Measurements from ENCODE around the gene BRICD5.

Gene BRICD5

GRCh38 chr16:2237102-2237482 lies 26.4 kb upstream of the BRICD5 start:
- FAIRE-seq = no peak

GRCh38 chr16:2236337-2237101 lies 25.9 kb upstream of the BRICD5 start, which contains the start of gene DNASE1L2:
Gene DNASE1L2 (plus strand): TSS chr16:2236444. CDS start chr16:2236817, 373 bp downstream.
- FAIRE-seq = no peak

GRCh38 chr16:2235695-2236336 lies 25.2 kb upstream of the BRICD5 start:
- FAIRE-seq = no peak

DNA sequence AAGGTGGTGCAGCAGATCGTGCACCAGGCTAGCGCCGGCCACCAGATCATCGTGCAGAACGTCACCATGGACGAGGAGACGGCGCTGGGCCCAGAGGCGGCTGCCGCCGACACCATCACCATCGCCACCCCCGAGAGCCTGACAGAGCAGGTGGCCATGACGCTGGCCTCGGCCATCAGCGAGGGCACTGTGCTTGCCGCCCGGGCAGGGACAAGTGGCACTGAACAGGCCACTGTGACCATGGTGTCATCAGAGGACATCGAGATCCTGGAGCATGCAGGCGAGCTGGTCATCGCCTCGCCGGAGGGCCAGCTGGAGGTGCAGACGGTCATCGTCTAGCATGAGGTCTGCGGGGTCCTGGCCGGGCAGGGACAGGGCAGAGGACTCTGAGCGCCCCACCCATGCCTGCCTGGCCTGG lies 24.6 kb upstream of the BRICD5 start:
- no peak for FAIRE-seq

- FAIRE-seq = no peak
These were observed 24.1 kb upstream of the BRICD5 start for GRCh38 chr16:2234813-2235170.

DNA sequence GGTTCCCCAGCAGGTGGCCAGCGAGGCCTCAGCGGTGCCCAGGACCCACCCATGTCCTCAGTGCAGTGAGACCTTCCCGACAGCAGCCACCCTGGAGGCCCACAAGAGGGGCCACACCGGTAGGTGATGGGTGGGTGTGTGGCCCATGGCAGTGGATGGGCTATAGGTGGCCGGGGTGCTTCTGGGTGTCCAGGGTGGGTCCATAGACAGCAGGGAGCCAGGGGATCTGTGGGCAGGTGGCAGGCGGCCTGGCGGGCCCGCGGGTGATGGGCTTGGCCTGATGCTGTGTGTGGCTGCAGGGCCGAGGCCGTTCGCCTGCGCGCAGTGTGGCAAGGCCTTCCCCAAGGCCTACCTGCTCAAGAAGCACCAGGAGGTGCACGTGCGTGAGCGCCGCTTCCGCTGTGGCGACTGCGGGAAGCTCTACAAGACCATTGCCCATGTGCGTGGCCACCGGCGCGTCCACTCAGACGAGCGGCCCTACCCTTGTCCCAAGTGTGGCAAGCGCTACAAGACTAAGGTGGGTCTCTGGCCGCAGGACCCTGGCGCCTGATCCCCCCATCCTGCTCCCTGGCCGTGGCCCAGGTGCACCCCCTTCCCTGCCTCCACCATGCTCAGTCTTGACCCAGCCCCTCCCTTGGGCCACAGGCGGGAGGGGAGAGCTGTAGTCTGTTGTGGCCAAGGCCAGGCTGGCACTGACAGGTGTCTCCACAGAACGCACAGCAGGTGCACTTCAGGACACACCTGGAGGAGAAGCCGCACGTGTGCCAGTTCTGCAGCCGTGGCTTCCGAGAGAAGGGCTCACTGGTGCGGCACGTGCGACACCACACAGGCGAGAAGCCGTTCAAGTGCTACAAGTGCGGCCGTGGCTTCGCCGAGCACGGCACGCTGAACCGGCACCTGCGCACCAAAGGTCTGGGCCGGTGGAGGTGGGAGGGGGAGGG lies 23.5 kb upstream of the BRICD5 start:
- no peak for FAIRE-seq

DNA sequence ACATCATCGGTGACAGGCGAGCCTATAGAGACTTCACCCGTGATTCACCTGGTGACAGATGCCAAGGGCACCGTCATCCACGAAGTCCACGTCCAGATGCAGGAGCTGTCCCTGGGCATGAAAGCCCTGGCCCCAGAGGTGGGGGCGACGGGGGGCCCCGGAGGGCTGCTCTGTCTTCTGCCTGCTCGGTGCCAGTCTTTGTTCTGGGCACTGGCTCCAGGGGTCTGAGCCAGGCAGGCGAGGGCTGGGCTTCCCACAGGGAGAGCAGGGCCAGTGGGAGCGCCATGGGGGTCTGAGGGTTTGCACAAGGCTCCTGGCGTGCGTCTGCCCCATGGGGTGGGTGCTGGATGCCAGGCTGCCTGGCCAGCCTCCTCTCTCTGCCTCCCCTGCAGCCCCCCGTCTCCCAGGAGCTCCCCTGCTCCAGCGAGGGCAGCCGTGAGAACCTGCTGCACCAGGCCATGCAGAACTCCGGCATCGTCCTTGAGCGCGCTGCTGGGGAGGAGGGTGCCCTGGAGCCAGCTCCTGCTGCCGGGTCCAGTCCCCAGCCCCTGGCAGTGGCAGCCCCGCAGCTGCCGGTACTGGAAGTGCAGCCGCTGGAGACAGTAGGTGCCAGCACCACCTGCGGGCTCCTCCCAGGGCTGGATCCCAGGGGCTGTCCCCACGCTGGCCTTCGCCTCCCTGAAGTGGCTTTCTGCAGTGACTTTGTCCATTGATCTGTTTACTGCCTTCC lies 22.5 kb upstream of the BRICD5 start:
- no peak for FAIRE-seq

GRCh38 chr16:2232094-2232990 lies 21.7 kb upstream of the BRICD5 start:
- FAIRE-seq = no peak

DNA sequence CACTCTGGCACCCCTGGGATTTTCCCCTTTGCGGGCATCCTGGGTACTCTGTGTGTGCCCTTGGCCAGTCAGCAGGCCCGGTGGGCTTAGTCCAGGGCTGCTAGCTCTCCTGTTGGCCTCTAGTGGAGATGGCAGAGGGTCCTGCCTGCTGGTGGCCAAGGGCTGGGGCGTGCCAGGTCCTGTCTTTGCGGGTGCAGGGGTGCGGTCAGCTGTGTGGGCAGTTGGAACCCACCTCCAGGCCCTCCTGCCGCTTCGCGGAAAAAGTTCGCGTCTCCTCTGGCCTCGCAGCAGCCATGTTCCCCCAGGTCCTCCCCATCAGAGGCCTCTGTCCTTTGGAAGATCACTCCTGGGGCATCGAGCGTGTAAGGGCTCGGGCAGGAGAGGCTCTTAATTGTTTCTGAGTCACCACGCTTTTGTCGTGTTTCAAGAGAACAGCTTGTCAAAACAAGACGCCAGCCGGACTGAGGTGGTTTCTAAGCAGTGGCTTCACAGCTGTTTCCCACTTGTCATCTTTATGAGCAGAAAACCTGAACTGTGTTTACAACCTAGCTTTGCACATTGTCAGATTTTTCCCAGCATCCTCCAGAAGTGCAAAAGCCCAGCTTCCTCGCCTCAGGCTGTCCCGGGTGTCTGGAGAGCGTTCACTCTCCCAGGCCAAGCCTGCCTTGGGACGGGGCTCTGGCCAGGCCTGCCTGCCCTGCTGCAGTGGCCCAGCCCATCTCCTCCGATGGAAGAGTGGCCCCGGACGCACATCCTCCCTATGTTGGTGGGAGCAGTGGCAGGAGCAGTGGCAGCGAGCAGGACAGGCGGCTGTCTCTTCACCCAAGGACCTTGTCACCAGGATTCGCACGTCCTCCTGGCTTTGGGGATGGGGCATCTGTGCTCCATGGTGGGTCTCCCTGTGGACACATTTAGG lies 20.6 kb upstream of the BRICD5 start:
- FAIRE-seq = no peak

DNA sequence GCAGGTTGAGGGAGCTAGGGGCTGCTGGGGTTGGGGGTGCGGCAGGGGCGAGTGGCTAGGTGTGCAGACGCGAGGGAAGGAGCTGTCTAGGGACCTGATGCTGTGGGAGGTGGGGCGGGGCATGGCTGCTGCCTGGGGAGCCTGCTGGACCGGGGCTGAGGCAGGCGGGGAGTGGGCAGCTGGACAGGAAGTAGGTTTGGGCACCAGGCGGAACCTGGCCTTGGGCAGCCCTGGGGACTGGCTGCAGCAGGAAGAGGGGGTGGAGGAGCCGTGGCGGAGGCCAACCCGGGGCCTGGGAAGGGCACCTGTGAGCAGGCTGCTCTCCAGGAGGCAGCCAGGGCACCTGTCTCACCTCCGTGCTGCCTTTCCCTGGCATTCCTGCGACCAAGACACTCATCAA lies 19.7 kb upstream of the BRICD5 start:
- FAIRE-seq = no peak

DNA sequence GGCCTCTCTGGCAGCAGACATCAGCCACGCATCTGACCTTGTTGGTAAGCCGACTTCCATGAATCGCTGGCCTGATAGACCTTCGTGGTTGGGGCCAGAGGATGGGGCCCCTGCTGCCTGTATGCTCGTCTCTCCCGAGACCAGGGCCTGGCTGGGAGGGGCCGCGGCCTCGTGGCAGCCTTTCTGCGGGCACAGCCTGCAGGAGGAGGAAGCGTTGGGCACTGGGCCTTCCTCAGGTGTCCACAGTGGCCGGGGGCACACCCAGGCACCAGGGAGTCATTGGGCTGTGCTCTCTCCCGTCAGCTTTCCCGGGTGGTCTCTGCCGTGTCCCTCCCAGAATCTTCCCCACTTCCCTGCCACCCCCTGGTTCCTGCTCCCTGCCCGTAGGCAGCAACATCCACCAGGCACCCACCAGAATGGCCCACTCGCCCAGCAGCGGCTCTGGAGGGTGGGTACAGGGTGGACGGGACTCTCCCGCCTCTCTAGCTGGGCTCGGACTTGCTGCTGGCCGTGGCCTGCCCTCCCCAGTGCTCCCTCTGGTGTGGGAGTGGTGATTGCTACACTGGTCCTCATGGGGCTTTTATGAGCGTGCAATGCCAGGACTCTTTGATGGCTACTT lies 19.1 kb upstream of the BRICD5 start:
- FAIRE-seq = no peak

DNA sequence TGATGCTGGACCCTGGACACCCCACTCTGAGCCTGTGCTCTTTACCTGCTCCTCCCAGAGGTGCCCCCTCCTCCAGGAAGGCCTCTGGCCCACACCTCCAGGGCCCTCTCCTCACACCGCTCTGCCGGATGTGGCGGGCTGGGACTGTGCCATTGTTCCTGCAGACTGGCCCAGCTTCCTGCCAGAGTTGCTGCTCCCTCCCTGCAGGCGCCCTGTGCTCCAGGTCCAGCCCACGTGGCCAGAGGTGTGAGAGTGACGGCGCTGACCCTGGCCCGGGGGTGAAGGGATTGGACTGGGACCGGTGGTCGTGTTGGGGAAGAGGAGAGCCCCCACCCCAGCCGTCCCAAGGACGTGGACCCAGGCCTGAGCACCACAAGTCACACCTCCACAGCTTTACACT lies 18.4 kb upstream of the BRICD5 start:
- FAIRE-seq = no peak

DNA sequence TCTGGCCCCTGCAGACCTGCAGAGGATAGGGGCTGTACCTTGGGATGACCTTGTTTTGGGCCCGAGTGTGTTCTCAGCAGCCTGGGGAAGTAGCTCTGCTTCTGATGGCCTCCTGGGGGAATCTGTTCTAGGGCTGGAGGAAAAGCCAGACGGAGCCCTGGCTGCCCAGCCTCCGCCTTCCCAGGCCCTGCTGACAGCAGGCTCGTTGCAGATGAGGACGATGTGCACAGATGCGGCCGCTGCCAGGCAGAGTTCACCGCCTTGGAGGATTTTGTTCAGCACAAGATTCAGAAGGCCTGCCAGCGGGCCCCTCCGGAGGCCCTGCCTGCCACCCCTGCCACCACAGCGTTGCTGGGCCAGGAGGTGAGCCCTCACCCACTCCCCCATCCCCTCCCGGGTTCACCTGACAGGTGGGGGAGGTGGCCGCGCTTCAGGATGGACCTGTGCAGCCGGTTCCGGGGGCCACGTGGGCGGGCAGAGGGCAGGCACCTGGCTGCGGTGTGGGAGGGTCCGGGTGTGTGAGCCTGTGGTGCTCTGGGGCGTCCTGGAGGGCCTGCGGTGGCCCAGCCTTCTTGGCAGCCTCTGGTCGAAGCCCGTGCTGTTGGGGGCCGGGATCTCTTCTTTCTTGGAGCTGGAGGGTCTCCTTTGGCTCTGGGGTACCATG lies 17.6 kb upstream of the BRICD5 start:
- FAIRE-seq = no peak

GRCh38 chr16:2226918-2227317 lies 16.3 kb upstream of the BRICD5 start:
- no peak for FAIRE-seq

DNA sequence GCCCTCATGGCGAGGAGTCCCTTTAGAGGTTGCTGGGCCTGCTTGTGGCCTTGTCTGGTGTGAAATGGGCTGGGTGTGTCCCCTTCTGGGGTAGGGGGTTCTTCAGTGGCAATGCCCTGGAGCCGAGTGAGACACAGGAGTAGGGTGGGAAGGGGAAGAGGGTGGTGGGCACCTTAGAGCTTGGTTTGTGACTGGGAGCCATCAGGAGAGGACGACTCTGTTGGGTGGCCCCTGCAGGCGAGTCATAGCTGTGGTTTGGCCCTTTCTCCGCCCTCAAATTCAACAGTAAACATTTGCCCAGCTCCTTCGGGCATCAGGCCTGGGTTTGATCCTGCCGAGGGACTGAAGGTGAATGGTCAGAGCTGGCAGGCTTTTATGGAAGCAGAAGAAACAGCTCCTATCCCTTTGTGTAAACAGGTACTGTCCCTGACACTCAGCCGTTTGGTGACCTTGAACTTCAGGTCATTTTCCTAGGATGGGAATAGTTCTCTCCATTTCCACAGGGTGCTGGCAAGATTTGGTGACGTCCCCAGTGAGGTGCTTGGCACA lies 15.7 kb upstream of the BRICD5 start:
- FAIRE-seq = no peak

- FAIRE-seq = no peak
These were observed 13.4 kb upstream of the BRICD5 start for GRCh38 chr16:2223942-2224486.

DNA sequence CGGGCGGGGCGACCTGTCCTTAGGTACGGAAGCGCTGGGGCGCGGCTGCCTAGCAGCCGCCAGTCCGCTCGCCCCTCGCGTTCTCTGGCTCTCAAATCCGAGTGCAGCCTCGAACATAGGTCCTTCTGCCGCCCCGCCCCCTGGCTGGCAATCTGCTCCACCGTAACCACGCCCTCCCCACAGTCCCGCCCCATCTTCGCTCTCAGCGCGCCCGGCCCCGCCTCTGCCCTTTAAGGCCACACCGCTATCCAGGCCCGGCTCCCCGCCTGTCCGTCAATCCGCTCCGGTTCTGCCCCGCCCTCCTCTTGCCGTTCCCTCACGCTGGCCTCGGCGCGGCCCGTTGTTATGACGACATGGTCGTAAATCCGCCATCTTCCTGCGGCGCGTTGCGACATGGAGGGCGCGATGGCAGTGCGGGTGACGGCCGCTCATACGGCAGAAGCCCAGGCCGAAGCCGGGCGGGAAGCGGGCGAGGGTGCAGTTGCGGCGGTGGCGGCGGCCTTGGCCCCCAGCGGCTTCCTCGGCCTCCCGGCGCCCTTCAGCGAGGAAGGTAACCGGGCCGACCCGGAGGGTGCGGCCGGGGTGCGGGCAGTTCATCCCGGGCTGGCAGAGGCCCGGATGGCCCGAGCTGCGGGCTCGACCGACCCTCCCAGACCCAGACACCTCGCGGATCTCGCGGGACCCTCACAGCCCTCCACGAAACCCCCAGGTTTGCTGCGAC lies 12.7 kb upstream of the BRICD5 start, which contains the start of gene E4F1:
Gene E4F1, plus strand, starts transcription at position 371 of the 721 bp plus-strand sequence. Its CDS starts 23 bp downstream, at position 394.
- FAIRE-seq = peak; percentile 95

DNA sequence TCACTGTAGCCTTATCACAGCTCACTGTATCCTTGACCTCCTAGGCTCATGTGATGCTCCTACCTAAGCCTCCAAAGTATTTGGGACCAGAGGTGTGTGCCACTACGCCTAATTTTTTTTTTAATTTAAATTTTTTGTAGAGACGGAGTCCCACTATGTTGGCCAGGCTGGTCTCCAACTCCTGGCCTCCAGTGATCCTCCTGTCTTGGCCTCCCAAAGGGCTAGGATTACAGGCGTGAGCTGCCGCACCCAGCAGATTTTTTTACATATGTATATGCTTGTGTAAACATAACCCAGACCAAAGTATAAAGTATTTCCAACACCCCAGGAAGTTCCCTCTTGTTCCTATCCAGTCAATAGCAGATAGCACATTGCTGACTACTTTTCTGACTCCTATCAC lies 5.7 kb upstream of the BRICD5 start:
- FAIRE-seq = no peak

Data from A204.1 (cell line).